PC-3 (cell line): ENCODE results near the gene DMD. TPM values are rescaled to one million over a fixed set of nuclear protein-coding genes. Genes with fewer than 3 reads are reported as not detected.

Experiments used
- ATAC-seq: fragments of 200-7000 bp; cut with Tn5 transposase; 2 replicates; pipeline ENCODE4 v1.9.1; 2020; ENCODE audit warnings: mild to moderate bottlenecking, moderate library complexity
- BruUV-seq: library from RNA; stranded (reverse); fragments of 400-500 nt; replicated peaks from 2 replicates; lab custom pipeline; 2021; lab: Mats Ljungman, UMichigan
- CTCF ChIA-PET: fragments of 300-600 bp; sonication (Branson Sonifier 250); formaldehyde crosslinking; loops from one replicate; lab custom pipeline; 2022; ENCODE audit warnings: antibody characterized with exemption; lab: Charles Lee
- POLR2A ChIA-PET: fragments of 300-600 bp; sonication (Branson Sonifier 250); formaldehyde crosslinking; loops from one replicate; lab custom pipeline; 2022; ENCODE audit warnings: antibody characterized with exemption; ENCODE audit not compliant: unreplicated experiment; lab: Charles Lee
- DNase-seq: peaks from one replicate; pipeline ENCODE4 v3.0.0-alpha.2; 2015
- H2AFZ ChIP-seq: fragments of 300-600 bp; sonication (generic); 2 replicates; pipeline ENCODE4 v1.6.0; 2016; ENCODE audit warnings: antibody characterized with exemption, low read length
- H3F3A ChIP-seq: fragments of 300-600 bp; sonication (generic); one replicate; pipeline ENCODE4 v1.6.0; 2017; ENCODE audit warnings: antibody characterized with exemption, low read length, control low read depth, mild to moderate bottlenecking; ENCODE audit not compliant: unreplicated experiment
- H3K27ac ChIP-seq: fragments of 300-600 bp; sonication (generic); 2 replicates; pipeline ENCODE4 v1.5.1; 2016; ENCODE audit warnings: mild to moderate bottlenecking, low read length
- H3K27me3 ChIP-seq: fragments of 300-600 bp; sonication (generic); 2 replicates; pipeline ENCODE4 v1.6.1; 2016; ENCODE audit warnings: low read length, mixed read lengths
- H3K36me3 ChIP-seq: fragments of 300-600 bp; sonication (generic); 2 replicates; pipeline ENCODE4 v1.6.1; 2016; ENCODE audit warnings: low read depth, mixed run types, low read length, mixed read lengths
- H3K4me1 ChIP-seq: fragments of 300-600 bp; sonication (generic); 2 replicates; pipeline ENCODE4 v1.5.1; 2016; ENCODE audit warnings: low read length; ENCODE audit not compliant: insufficient read depth
- H3K4me2 ChIP-seq: fragments of 300-600 bp; sonication (generic); 2 replicates; pipeline ENCODE4 v1.6.0; 2016; ENCODE audit warnings: low read length
- H3K4me3 ChIP-seq: fragments of 300-600 bp; sonication (generic); 2 replicates; pipeline ENCODE4 v1.5.1; 2016; ENCODE audit warnings: mild to moderate bottlenecking, low read length, mixed read lengths
- H3K79me2 ChIP-seq: fragments of 300-600 bp; sonication (generic); 2 replicates; pipeline ENCODE4 v1.6.1; 2017; ENCODE audit warnings: low read length, mixed read lengths
- H3K9ac ChIP-seq: fragments of 300-600 bp; sonication (generic); 2 replicates; pipeline ENCODE4 v1.6.0; 2016; ENCODE audit warnings: mild to moderate bottlenecking, low read length
- H3K9me2 ChIP-seq: fragments of 300-600 bp; sonication (generic); replicated peaks from 2 replicates; pipeline ENCODE4 v1.6.1; 2016; ENCODE audit warnings: mixed run types, low read length, mixed read lengths
- H3K9me3 ChIP-seq: fragments of 300-600 bp; sonication (generic); 2 replicates; pipeline ENCODE4 v1.6.1; 2016; ENCODE audit warnings: low read length, mixed read lengths
- H4K20me1 ChIP-seq: fragments of 300-600 bp; sonication (generic); 2 replicates; pipeline ENCODE4 v1.6.1; 2016; ENCODE audit warnings: low read length, mixed read lengths
- EZH2 ChIP-seq: fragments of 300-600 bp; sonication (generic); IDR thresholded peaks from one replicate; pipeline ENCODE4 v1.6.1; 2017; ENCODE audit warnings: antibody characterized with exemption, mild to moderate bottlenecking, low read length; ENCODE audit not compliant: unreplicated experiment
- EZH2phosphoT487 ChIP-seq: fragments of 300-600 bp; sonication (generic); IDR thresholded peaks from 2 replicates; pipeline ENCODE4 v1.6.1; 2018; ENCODE audit warnings: mild to moderate bottlenecking, antibody characterized with exemption, low read length, borderline replicate concordance
- intact Hi-C: fragments of 100-400 bp; cut with micrococcal nuclease; formaldehyde crosslinking; loops from 2 replicates; pipeline ENCODE4 v1.9.0; 2023
- total RNA-seq: library from RNA; depleted of rRNA; stranded (reverse); fragments of >200 nt; gene quantifications from 2 replicates; pipeline ENCODE4 v1.2.3, GENCODE V29; 2014
- TF ChIP-seq, protein P1 (sequence below): fragments of 300-600 bp; sonication (generic); conservative IDR thresholded peaks from 2 replicates; pipeline ENCODE4 v1.5.1; 2017; ENCODE audit warnings: antibody characterized with exemption, low read depth, mild to moderate bottlenecking, low read length

Gene DMD
- total RNA-seq, 1 experiment from 2014 or later, result not detected

DNA sequence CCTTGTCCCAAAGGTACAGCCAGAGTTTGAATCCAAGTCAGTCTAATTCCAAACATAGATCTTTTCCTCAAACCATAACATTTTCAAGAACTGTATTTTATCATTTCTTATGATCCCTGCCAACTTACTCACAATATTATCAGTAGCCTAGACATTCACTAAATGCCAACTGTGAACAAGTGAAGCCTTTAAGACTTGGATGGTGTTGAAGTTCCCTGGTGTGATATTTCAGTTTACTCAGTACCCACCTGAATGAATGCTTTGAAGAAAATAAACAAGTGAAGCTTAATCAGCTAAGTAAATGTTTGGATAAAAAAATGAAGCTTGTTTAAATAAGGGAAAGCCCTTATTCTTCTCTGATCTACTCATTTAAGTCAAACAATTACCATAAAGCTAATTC lies 1028.3 kb downstream of the DMD start:
- H3K79me2 ChIP-seq, result no peaks in the 10 kb centered on the region
- no peak overlapping the region for H3K4me3 ChIP-seq
- H3K36me3 ChIP-seq, result no peaks in the 10 kb centered on the region
- H3K9me3 ChIP-seq, result no peaks in the 10 kb centered on the region
- no TSS peak for BruUV-seq
- H3K4me2 ChIP-seq, result no peak overlapping the region
- intact Hi-C loops, result no loop called here
- H3K27ac ChIP-seq, result no peak overlapping the region
- no peaks in the 10 kb centered on the region for H3K4me1 ChIP-seq
- H2AFZ ChIP-seq, result no peak overlapping the region
- ATAC-seq (no peak), DNase-seq (no peak)
- TF ChIP-seq EZH2phosphoT487 (no peak), EZH2 (no peak)
- TF ChIP-seq, protein P1, sequence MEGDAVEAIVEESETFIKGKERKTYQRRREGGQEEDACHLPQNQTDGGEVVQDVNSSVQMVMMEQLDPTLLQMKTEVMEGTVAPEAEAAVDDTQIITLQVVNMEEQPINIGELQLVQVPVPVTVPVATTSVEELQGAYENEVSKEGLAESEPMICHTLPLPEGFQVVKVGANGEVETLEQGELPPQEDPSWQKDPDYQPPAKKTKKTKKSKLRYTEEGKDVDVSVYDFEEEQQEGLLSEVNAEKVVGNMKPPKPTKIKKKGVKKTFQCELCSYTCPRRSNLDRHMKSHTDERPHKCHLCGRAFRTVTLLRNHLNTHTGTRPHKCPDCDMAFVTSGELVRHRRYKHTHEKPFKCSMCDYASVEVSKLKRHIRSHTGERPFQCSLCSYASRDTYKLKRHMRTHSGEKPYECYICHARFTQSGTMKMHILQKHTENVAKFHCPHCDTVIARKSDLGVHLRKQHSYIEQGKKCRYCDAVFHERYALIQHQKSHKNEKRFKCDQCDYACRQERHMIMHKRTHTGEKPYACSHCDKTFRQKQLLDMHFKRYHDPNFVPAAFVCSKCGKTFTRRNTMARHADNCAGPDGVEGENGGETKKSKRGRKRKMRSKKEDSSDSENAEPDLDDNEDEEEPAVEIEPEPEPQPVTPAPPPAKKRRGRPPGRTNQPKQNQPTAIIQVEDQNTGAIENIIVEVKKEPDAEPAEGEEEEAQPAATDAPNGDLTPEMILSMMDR, result no peak
- CTCF ChIA-PET, result no interaction called here
- no peaks in the 10 kb centered on the region for H3K27me3 ChIP-seq
- no peaks in the 10 kb centered on the region for H3F3A ChIP-seq
- POLR2A ChIA-PET, result no interaction called here
- no peaks in the 10 kb centered on the region for H4K20me1 ChIP-seq
- no peaks in the 10 kb centered on the region for H3K9me2 ChIP-seq
- H3K9ac ChIP-seq, result no peak overlapping the region

DNA sequence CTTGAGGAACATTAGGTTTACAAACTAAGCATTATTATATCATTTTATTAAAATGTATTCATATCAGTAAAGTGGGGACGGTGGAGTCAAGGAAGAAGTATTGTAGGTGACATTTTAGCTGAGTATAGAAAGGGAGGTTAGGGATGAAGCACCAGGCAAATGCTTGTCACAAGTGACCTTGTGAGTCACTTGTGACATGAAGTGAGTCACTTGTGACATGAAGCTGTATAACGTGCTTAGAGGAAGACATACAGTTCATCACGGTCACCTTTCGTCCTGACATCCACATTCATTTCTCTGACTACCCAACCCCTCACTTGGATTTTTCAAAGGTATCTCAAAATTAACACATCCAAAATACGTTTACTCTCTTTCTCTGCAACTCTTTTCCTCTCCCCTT lies 1034.8 kb downstream of the DMD start:
- H2AFZ ChIP-seq, result no peak overlapping the region
- H3K4me3 ChIP-seq, result no peak overlapping the region
- ChIA-PET CTCF (no interaction called here), POLR2A (no interaction called here)
- TF ChIP-seq EZH2phosphoT487 (no peak), EZH2 (no peak)
- TF ChIP-seq, protein P1, result no peak
- no peaks in the 10 kb centered on the region for H3K4me1 ChIP-seq
- no peaks in the 10 kb centered on the region for H3K9me3 ChIP-seq
- H3K27ac ChIP-seq, result no peak overlapping the region
- no TSS peak for BruUV-seq
- intact Hi-C loops, result no loop called here
- no peaks in the 10 kb centered on the region for H3F3A ChIP-seq
- DNase-seq (no peak), ATAC-seq (no peak)
- no peaks in the 10 kb centered on the region for H4K20me1 ChIP-seq
- H3K27me3 ChIP-seq, result no peaks in the 10 kb centered on the region
- H3K9me2 ChIP-seq, result no peaks in the 10 kb centered on the region
- no peak overlapping the region for H3K4me2 ChIP-seq
- H3K9ac ChIP-seq, result no peak overlapping the region
- H3K36me3 ChIP-seq, result no peaks in the 10 kb centered on the region
- no peaks in the 10 kb centered on the region for H3K79me2 ChIP-seq

DNA sequence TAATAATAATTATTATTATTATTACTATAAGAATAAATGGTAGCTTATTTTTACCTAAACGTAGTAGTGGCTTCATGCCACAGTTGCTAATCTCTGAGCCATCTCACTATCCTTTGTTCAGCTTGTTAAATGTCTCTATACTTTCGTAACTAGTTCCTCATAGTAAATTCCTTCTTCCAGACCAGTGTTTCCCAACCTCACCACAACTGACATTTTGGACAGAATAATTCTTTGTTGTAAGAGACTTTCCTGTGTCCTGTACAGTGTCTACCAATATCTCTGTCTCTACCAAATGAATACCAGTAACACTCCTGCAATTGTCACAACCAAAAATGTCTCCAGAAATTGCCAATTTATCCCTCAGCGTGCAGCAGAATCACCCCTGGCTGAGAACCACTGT lies 1040.9 kb downstream of the DMD start:
- Histone ChIP-seq H3K4me1 (no peaks in the 10 kb centered on the region), H3K27ac (no peak overlapping the region), H3K4me3 (no peak overlapping the region), H3K27me3 (no peaks in the 10 kb centered on the region), H4K20me1 (no peaks in the 10 kb centered on the region), H3K79me2 (no peaks in the 10 kb centered on the region), H3F3A (no peaks in the 10 kb centered on the region), H3K9ac (no peak overlapping the region), H3K9me2 (no peaks in the 10 kb centered on the region), H3K9me3 (no peaks in the 10 kb centered on the region), H2AFZ (no peak overlapping the region), H3K4me2 (no peak overlapping the region), H3K36me3 (no peaks in the 10 kb centered on the region)
- POLR2A ChIA-PET, result no interaction called here
- ATAC-seq (no peak), DNase-seq (no peak)
- intact Hi-C loops, result no loop called here
- TF ChIP-seq EZH2phosphoT487, result no peak
- TF ChIP-seq, protein P1, result no peak
- TF ChIP-seq EZH2, result no peak
- no TSS peak for BruUV-seq
- CTCF ChIA-PET, result no interaction called here
